ENCODE data around the gene LRRC7. TPM values are rescaled to one million over a fixed set of nuclear protein-coding genes. Genes with fewer than 3 reads are reported as not detected.

Gene LRRC7
- total and polyA plus RNA-seq, 2 of the 13 experiments (the other 11 are each of a cell fraction or from before 2014, with no cell fraction given) = not detected

DNA sequence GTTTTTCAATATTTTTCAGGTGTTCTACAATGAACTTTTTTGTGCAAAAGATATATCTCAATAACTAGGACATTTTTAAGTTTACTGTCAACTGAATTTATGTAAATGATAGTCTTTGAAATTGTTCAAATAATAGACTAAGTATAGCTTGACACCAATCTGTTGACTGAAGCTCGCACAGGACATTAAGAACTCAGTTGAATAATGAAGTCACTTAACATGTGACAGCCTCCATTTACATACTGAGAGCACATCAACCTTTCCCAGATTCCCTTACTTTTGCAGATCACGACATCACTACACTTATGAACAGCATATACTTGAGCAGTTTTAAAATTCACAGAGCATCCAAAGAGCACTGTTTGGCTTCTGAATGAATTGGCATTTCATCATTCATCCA, 268.2 kb downstream of the LRRC7 start:
- no peak for ATAC-seq
- no peak for FAIRE-seq
- CTCF ChIA-PET (ENCODE audit: low intra/inter-chr PET ratio, low total read pairs) = no interaction called here
- Histone ChIP-seq H3K4me2 (ENCODE audit: low read depth, low read length) (no peak overlapping the region), H3K9ac (ENCODE audit: insufficient read depth, low read depth, low read length) (no peak overlapping the region), H4K20me1 (ENCODE audit: insufficient read depth, low read length) (no peaks in the 10 kb centered on the region), H3K36me3 (replicated peaks in 1 of 2; ENCODE audit: control insufficient read depth in 1 of 2, insufficient read depth in 2 of 2, low read length in 2 of 2) (no peaks in the 10 kb centered on the region), H3K4me1 (ENCODE audit: insufficient read depth, low read length) (no peaks in the 10 kb centered on the region), H3K27me3 (ENCODE audit: control insufficient read depth in 1 of 2, insufficient read depth in 2 of 2, low read length in 2 of 2) (no peaks in the 10 kb centered on the region), H3K4me3 (replicated peaks in 1 of 3; ENCODE audit: insufficient read depth in 1 of 3, low read depth in 2 of 3, low read length in 3 of 3) (no peak overlapping the region), H3K27ac (ENCODE audit: extremely low read length, insufficient read depth, low read length) (no peak overlapping the region), H3K79me2 (ENCODE audit: insufficient read depth, low read length) (no peaks in the 10 kb centered on the region), H2AFZ (ENCODE audit: low read length) (no peak overlapping the region), H3K9me3 (ENCODE audit: low read length) (peaks cover 5% of the 10 kb centered on the region)
- in situ Hi-C loops (cut with HindIII; ENCODE audit: extremely low pct_ligation_motif_present, low pct_unique_long_range_greater_than_20kb) (no loop called here), intact Hi-C loops (cut with micrococcal nuclease; ENCODE audit: unreplicated experiment) (no loop called here)
- DNase-seq (ENCODE audit: low spot score) = no peak
- 2% methylated on average over 2 of the region's 2 CpGs for WGBS (ENCODE audit: low lambda C conversion rate)
- POLR2A ChIA-PET = no interaction called here
- BruUV-seq (replicated peaks) = no TSS peak
- TF ChIP-seq MXI1 (IDR thresholded peaks at IDR 0.05; ENCODE audit: borderline replicate concordance, low read depth, low read length) (no peak), MATR3 (CRISPR knock-in tag; IDR thresholded peaks at IDR 0.05) (no peak), RXRB (CRISPR knock-in tag; IDR thresholded peaks at IDR 0.05; ENCODE audit: borderline replicate concordance) (no peak), SMAD1 (CRISPR knock-in tag; IDR thresholded peaks at IDR 0.05; ENCODE audit: borderline replicate concordance, low read depth) (no peak), ZNF124 (CRISPR knock-in tag; IDR thresholded peaks at IDR 0.05) (no peak)
- TF ChIP-seq, protein P1, sequence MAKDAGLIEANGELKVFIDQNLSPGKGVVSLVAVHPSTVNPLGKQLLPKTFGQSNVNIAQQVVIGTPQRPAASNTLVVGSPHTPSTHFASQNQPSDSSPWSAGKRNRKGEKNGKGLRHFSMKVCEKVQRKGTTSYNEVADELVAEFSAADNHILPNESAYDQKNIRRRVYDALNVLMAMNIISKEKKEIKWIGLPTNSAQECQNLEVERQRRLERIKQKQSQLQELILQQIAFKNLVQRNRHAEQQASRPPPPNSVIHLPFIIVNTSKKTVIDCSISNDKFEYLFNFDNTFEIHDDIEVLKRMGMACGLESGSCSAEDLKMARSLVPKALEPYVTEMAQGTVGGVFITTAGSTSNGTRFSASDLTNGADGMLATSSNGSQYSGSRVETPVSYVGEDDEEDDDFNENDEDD (CRISPR knock-in tag; IDR thresholded peaks at IDR 0.05; ENCODE audit: borderline replicate concordance) = no peak
- TF ChIP-seq, protein P2, sequence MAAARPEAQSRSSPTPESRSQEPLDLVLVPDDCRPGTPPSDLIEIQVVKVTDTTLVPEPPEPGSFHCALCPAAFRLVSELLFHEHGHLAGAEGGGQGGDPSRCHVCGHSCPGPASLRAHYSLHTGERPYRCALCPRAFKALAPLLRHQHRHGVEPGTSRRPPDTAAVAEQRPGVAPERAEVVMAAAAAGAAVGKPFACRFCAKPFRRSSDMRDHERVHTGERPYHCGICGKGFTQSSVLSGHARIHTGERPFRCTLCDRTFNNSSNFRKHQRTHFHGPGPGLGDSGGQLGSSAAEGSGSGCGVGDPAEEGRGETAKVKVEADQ (CRISPR knock-in tag; IDR thresholded peaks at IDR 0.05; ENCODE audit: borderline replicate concordance) = no peak
- TF ChIP-seq, protein P3, sequence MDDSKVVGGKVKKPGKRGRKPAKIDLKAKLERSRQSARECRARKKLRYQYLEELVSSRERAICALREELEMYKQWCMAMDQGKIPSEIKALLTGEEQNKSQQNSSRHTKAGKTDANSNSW (CRISPR knock-in tag; IDR thresholded peaks at IDR 0.05; ENCODE audit: borderline replicate concordance) = no peak

Measured in HepG2 (cell line).